HG03108 (cell line): ENCODE measurements around the gene AQP1.

Experiments used
- ATAC-seq: cut with Tn5 transposase; IDR thresholded peaks from one replicate; pipeline ENCODE4 v1.9.1; 2021; ENCODE audit warnings: moderate library complexity; ENCODE audit not compliant: unreplicated experiment

The AQP1 gene

GRCh38 chr7:30933124-30933974, 21.7 kb downstream of the AQP1 start:
- ATAC-seq = no peak

DNA sequence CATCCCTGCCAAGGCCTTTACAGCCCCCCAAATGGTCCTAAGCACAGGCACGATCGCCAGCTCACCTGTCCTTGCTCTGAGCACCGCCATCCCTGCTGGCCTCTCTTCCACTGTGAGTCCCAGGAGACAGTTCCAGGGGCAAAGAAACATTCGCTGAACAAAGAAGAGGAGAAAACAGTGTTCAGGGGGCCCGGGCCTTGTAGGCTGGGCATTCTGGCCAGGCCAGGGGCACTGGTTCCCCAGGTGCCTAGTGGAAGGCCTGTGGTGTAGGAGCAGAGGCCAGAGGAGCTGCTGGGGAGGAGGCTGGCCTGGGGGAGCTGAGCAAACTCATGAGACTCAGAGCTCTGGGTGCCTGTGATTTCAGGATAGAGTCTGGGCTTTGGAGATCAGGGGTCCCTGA, 22.6 kb downstream of the AQP1 start:
- no peak for ATAC-seq

GRCh38 chr7:30934732-30935568, 23.3 kb downstream of the AQP1 start:
- no peak for ATAC-seq

GRCh38 chr7:30935569-30935877, 23.9 kb downstream of the AQP1 start:
- ATAC-seq = no peak

GRCh38 chr7:30936650-30937245, 25.1 kb downstream of the AQP1 start:
- ATAC-seq = no peak

DNA sequence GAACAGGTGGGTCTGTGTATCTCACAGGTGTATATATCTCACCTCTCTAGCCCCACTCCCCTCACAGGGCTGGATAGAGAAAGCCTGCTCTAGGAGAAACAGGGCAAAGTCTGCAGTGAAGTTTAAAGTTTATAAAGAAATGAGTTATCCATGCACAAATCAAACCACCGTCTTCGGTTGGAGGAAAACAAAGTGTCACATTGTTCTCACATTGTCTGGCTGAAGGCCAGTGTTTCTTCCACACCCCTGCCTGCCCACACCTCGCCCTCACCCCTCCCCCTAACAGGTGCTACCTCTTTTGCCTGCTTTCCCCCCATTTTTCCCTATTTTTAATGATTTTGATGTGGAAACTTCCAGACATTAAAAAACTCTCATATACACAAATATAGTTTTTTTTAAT, 25.8 kb downstream of the AQP1 start:
- no peak for ATAC-seq

- peak; percentile 82 for ATAC-seq
Measured at GRCh38 chr7:30938435-30939316, 27.0 kb downstream of the AQP1 start.

DNA sequence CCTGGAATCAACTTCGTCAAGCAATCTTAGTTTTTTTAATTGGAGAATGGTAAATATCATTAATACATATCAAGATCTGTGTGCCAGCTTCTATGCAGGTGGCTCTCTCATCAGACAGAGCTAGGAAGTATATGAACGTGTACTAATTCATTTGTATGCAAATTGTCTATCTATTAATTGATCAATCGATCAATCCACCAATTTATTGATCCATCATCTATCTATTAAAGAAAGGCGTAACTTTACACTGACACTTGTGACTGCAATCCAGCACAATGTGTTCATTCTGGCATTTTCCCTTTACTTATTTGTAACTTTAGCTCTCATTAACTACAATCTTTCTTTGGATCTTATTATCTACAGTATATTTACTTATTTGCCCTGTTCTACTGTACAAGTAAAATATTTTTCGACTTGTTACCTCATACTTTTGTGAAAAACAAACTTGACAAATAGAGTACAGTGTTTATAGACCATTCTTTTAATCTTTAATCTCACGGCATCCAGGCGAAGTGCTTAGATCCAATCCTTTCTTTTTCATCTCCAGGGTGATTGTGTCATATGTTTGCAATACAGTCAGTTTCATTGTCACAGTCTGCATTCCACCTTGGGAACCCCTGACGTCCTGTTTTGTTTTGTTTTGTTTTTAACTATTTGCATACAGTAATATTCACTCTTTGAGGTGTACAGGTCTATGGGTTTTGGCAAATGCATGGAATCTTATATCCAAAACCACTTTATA, 30.1 kb downstream of the AQP1 start:
- no peak for ATAC-seq

- no peak for ATAC-seq
Measured at GRCh38 chr7:30950197-30950596, 38.5 kb downstream of the AQP1 start.

GRCh38 chr7:30954914-30955313, 43.3 kb downstream of the AQP1 start:
- no peak for ATAC-seq

- no peak for ATAC-seq
Measured at GRCh38 chr7:30956704-30957103, 45.1 kb downstream of the AQP1 start.

- ATAC-seq = no peak
Measured at GRCh38 chr7:30963842-30964241, 52.2 kb downstream of the AQP1 start, which contains the start of gene GHRHR. TSS of gene GHRHR (plus strand) at chr7:30963953. CDS start at chr7:30964069, 116 bp downstream.

DNA sequence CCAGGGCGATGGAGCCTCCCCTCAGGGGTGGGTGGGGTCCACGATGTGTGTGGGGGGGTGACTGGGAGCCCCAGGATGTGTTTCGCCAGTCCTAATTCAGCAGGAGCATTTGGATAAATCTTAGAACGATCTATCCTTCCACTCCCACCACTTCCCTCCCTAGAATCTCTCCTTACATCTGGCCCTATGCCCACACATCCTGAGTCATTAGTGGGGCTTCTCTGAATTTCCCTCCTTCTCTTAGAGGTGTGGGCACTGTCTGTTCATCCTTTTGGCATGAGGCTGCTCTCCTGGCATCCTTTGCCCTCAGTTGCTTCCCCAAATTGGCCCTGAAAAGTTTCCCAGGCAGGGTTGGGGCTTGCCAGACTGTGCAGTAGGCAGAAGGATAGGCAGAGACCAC, 53.7 kb downstream of the AQP1 start:
- no peak for ATAC-seq

DNA sequence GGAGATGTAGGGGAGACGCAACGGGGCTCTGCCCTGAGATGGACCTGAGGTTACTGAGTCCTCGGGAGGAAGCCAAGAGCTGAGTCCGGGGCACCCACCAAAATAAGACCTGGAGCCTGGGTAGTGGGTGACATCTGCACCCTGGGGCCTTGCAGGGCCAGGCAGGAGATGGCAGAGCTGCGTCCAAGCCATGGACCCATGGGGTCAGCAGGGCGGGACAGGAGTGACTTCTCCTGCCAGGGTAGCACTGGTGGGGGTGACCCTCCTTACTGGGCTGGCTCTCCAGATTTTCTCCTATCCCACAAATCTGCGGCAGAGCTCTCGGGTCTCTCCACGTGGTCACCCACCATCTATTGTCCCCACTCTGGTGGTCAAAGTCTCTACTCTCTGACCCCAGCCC, 54.2 kb downstream of the AQP1 start:
- no peak for ATAC-seq

- ATAC-seq = no peak
Measured at GRCh38 chr7:30968294-30968693, 56.6 kb downstream of the AQP1 start.

GRCh38 chr7:30968747-30969603, 57.3 kb downstream of the AQP1 start:
- no peak for ATAC-seq

DNA sequence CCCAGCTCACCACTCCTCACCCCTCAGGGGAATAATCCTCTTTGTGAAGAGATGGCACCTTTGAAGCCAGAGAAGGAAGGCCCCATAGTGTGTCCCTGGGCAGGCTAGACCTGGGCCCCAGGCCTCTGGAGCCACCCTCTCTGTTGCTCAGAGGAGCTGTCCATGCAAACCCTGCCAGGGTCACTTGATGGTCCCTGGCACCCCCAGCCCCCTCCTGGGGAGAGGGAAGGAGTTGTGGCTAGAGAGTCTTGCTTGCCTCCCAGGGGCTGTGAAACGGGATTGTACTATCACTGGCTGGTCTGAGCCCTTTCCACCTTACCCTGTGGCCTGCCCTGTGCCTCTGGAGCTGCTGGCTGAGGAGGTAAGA, 57.9 kb downstream of the AQP1 start:
- ATAC-seq = no peak

GRCh38 chr7:30970074-30970473, 58.4 kb downstream of the AQP1 start:
- no peak for ATAC-seq

- ATAC-seq = no peak
Measured at GRCh38 chr7:30970594-30971094, 59.0 kb downstream of the AQP1 start.
